ENCODE data around the gene PELI2. TPM values are rescaled to one million over a fixed set of nuclear protein-coding genes. Genes with fewer than 3 reads are reported as not detected.

PELI2 gene
- total RNA-seq, 2 donors from 2014 or later: 8.9 to 25.7 TPM

- H3K27ac ChIP-seq: no peak overlapping the region
- H3K9me3 ChIP-seq: no peaks in the 10 kb centered on the region
- no peaks in the 10 kb centered on the region for H3K27me3 ChIP-seq (replicated peaks; ENCODE audit: insufficient read depth)
- TF ChIP-seq CTCF (IDR thresholded peaks at IDR 0.05): no peak
- H3K4me1 ChIP-seq (replicated peaks): no peaks in the 10 kb centered on the region
- H3K36me3 ChIP-seq: no peaks in the 10 kb centered on the region
- WGBS: 69% methylated on average over 2 of the region's 2 CpGs
- no peak for DNase-seq (ENCODE audit: low spot score)
- no peak overlapping the region for H3K4me3 ChIP-seq
- intact Hi-C loops (cut with DNase I): no loop called here
Observed at GRCh38 chr14:56268039-56268438, 149.8 kb downstream of the PELI2 start.

GRCh38 chr14:56268673-56269072, 150.5 kb downstream of the PELI2 start:
- H3K4me3 ChIP-seq: no peak overlapping the region
- TF ChIP-seq CTCF (IDR thresholded peaks at IDR 0.05) (no peak), POLR2A (IDR thresholded peaks at IDR 0.05) (no peak), POLR2AphosphoS5 (IDR thresholded peaks at IDR 0.05) (no peak)
- no peaks in the 10 kb centered on the region for H3K9me3 ChIP-seq
- H3K27me3 ChIP-seq (replicated peaks; ENCODE audit: insufficient read depth): no peaks in the 10 kb centered on the region
- DNase-seq (ENCODE audit: low spot score): no peak
- H3K4me1 ChIP-seq (replicated peaks): no peaks in the 10 kb centered on the region
- intact Hi-C loops (cut with DNase I): no loop called here
- H3K36me3 ChIP-seq: no peaks in the 10 kb centered on the region
- H3K27ac ChIP-seq: no peak overlapping the region
- 89% methylated on average over 5 of the region's 5 CpGs for WGBS

GRCh38 chr14:56270921-56271320, 152.7 kb downstream of the PELI2 start:
- intact Hi-C loops (cut with DNase I): no loop called here
- no peaks in the 10 kb centered on the region for H3K27me3 ChIP-seq (replicated peaks; ENCODE audit: insufficient read depth)
- TF ChIP-seq POLR2AphosphoS5 (IDR thresholded peaks at IDR 0.05): no peak
- no peak for TF ChIP-seq CTCF (IDR thresholded peaks at IDR 0.05)
- TF ChIP-seq POLR2A (IDR thresholded peaks at IDR 0.05): no peak
- WGBS: 95% methylated on average over 8 of the region's 8 CpGs
- no peak for DNase-seq (ENCODE audit: low spot score)
- no peaks in the 10 kb centered on the region for H3K9me3 ChIP-seq
- H3K4me1 ChIP-seq (replicated peaks): no peaks in the 10 kb centered on the region
- H3K27ac ChIP-seq: no peak overlapping the region
- H3K4me3 ChIP-seq: no peak overlapping the region
- no peaks in the 10 kb centered on the region for H3K36me3 ChIP-seq

- no peaks in the 10 kb centered on the region for H3K36me3 ChIP-seq
- 84% methylated on average over 5 of the region's 5 CpGs for WGBS
- no peak for DNase-seq (ENCODE audit: low spot score)
- H3K27me3 ChIP-seq (replicated peaks; ENCODE audit: insufficient read depth): no peaks in the 10 kb centered on the region
- no peak overlapping the region for H3K27ac ChIP-seq
- TF ChIP-seq POLR2AphosphoS5 (IDR thresholded peaks at IDR 0.05) (no peak), POLR2A (IDR thresholded peaks at IDR 0.05) (no peak), CTCF (IDR thresholded peaks at IDR 0.05) (no peak)
- H3K9me3 ChIP-seq: no peaks in the 10 kb centered on the region
- H3K4me1 ChIP-seq (replicated peaks): no peaks in the 10 kb centered on the region
- intact Hi-C loops (cut with DNase I): no loop called here
- H3K4me3 ChIP-seq: no peak overlapping the region
Observed at GRCh38 chr14:56271970-56272369, 153.8 kb downstream of the PELI2 start.

- intact Hi-C loops (cut with DNase I): no loop called here
- Histone ChIP-seq H3K4me1 (replicated peaks) (no peaks in the 10 kb centered on the region), H3K4me3 (no peak overlapping the region), H3K36me3 (no peaks in the 10 kb centered on the region), H3K27ac (no peak overlapping the region), H3K27me3 (replicated peaks; ENCODE audit: insufficient read depth) (no peaks in the 10 kb centered on the region), H3K9me3 (no peaks in the 10 kb centered on the region)
- TF ChIP-seq POLR2AphosphoS5 (IDR thresholded peaks at IDR 0.05) (no peak), CTCF (IDR thresholded peaks at IDR 0.05) (no peak), POLR2A (IDR thresholded peaks at IDR 0.05) (no peak)
- DNase-seq (ENCODE audit: low spot score): no peak
- WGBS: 96% methylated on average over 3 of the region's 3 CpGs
Observed at GRCh38 chr14:56273155-56273554, 154.9 kb downstream of the PELI2 start.

Measured in prostate gland (tissue), 2 donors.